Measurements from ENCODE around the gene SCYGR3.

DNA sequence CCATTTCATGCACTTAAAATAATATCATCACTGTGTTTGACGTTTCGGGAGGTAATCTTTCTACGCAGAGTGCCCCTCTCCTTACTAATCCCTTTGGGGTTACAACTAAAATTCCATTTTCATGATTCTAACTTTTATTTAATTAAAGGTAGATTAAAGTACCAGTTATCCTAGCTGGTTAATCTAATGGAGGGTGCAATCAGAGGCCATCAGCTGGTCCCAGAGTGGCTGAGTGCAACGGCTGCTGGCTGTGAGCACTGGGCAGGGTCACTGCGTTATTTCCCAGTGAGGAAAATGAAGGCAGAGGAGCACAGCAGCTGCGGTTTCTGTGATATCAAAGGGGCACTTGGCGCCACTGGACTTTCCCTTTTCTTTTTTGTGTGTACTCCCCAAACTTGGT lies 14.8 kb upstream of the SCYGR3 start:
- TF ChIP-seq EP300 (IDR thresholded peaks at IDR 0.05) (no peak), POLR2A (IDR thresholded peaks at IDR 0.05) (no peak), POLR2AphosphoS5 (IDR thresholded peaks at IDR 0.05) (no peak)
- TF ChIP-seq, protein P1, sequence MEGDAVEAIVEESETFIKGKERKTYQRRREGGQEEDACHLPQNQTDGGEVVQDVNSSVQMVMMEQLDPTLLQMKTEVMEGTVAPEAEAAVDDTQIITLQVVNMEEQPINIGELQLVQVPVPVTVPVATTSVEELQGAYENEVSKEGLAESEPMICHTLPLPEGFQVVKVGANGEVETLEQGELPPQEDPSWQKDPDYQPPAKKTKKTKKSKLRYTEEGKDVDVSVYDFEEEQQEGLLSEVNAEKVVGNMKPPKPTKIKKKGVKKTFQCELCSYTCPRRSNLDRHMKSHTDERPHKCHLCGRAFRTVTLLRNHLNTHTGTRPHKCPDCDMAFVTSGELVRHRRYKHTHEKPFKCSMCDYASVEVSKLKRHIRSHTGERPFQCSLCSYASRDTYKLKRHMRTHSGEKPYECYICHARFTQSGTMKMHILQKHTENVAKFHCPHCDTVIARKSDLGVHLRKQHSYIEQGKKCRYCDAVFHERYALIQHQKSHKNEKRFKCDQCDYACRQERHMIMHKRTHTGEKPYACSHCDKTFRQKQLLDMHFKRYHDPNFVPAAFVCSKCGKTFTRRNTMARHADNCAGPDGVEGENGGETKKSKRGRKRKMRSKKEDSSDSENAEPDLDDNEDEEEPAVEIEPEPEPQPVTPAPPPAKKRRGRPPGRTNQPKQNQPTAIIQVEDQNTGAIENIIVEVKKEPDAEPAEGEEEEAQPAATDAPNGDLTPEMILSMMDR (IDR thresholded peaks at IDR 0.05), result no peak

Measured in sigmoid colon (tissue), 4 donors.